ENCODE data around the gene ADIPOQ.
"Not testable (repeated sequence)": the region's sequence is repeated elsewhere in the genome, so short reads cannot be mapped to it uniquely, and the experiment has no call there.

GRCh38 chr3:186874841-186875240 is 32.3 kb downstream of the ADIPOQ start:
- not testable (repeated sequence) for TF ChIP-seq CTCF, EZH2 (IDR thresholded peaks at IDR 0.05)

Data from neural progenitor cell (in vitro differentiated cells).